CD4-positive, alpha-beta T cell (primary cell): ENCODE measurements around the gene KRTAP4-9. TPM values are rescaled to one million over a fixed set of nuclear protein-coding genes. Genes with fewer than 3 reads are reported as not detected.
"Not testable (repeated sequence)": the region's sequence is repeated elsewhere in the genome, so short reads cannot be mapped to it uniquely, and the experiment has no call there.

ENCODE experiments used
- ATAC-seq: fragments of 200-7000 bp; cut with Tn5 transposase; one replicate; pipeline ENCODE4 v1.10.0; 2022; ENCODE audit warnings: mild to moderate bottlenecking; ENCODE audit not compliant: poor library complexity
- CTCF ChIA-PET: fragments of 350-600 bp; sonication (Branson Sonifier 250); formaldehyde crosslinking; loops from one replicate; lab custom pipeline; 2021; ENCODE audit warnings: antibody characterized with exemption, inconsistent platforms; lab: Charles Lee
- POLR2A ChIA-PET: fragments of 350-600 bp; sonication (Branson Sonifier 250); formaldehyde crosslinking; loops from one replicate; lab custom pipeline; 2021; ENCODE audit warnings: antibody characterized with exemption, inconsistent platforms; lab: Charles Lee
- DNase-seq, 14 experiments: peaks; one replicate each; pipeline ENCODE4 v3.0.0-alpha.2; 2013 to 2020; ENCODE audit warnings: mixed read lengths in 2 of 14
- H3K27ac ChIP-seq, 2 donors: one replicate each; pipeline versions ENCODE4 v1.5.1 to v1.7.0; 2013; ENCODE audit warnings: low read length in 2 of 2, low read depth in 1 of 2, mild to moderate bottlenecking in 1 of 2
- H3K27me3 ChIP-seq, 2 experiments: 1 replicate in 1 of 2; 2 replicates in 1 of 2; pipeline versions ENCODE4 v1.6.1 to v1.7.0; 2013; ENCODE audit warnings: low read length in 2 of 2, control low read depth in 1 of 2, mild to moderate bottlenecking in 1 of 2, moderate library complexity in 1 of 2; ENCODE audit not compliant: insufficient read depth in 2 of 2, control insufficient read depth in 1 of 2
- H3K36me3 ChIP-seq: one replicate; pipeline ENCODE4 v1.6.1; 2013; ENCODE audit warnings: low read length, control low read depth; ENCODE audit not compliant: insufficient read depth
- H3K4me1 ChIP-seq: one replicate; pipeline ENCODE4 v1.6.1; 2013; ENCODE audit warnings: low read length, control low read depth; ENCODE audit not compliant: insufficient read depth
- H3K4me3 ChIP-seq: one replicate; pipeline ENCODE4 v1.5.1; 2013; ENCODE audit warnings: mild to moderate bottlenecking, low read length, moderate library complexity
- H3K9me3 ChIP-seq, 2 experiments: 1 replicate in 1 of 2; 2 replicates in 1 of 2; pipeline versions ENCODE4 v1.6.1 to v1.7.0; 2013; ENCODE audit warnings: low read length in 2 of 2, mild to moderate bottlenecking in 2 of 2, control low read depth in 1 of 2, moderate library complexity in 1 of 2; ENCODE audit not compliant: control insufficient read depth in 1 of 2, insufficient read depth in 1 of 2
- H3K27ac Mint-ChIP-seq: one replicate; pipeline ENCODE4 v1.8.0; 2020; ENCODE audit warnings: mixed read lengths
- H3K27me3 Mint-ChIP-seq: one replicate; pipeline ENCODE4 v1.8.0; 2021; ENCODE audit warnings: mixed read lengths
- H3K36me3 Mint-ChIP-seq: one replicate; pipeline ENCODE4 v1.8.0; 2021; ENCODE audit warnings: low read depth, mixed read lengths
- H3K4me1 Mint-ChIP-seq: one replicate; pipeline ENCODE4 v1.8.0; 2021; ENCODE audit warnings: low read depth, mixed read lengths
- H3K4me3 Mint-ChIP-seq: one replicate; pipeline ENCODE4 v1.8.0; 2020; ENCODE audit warnings: mild to moderate bottlenecking, mixed read lengths
- H3K9me3 Mint-ChIP-seq: one replicate; pipeline ENCODE4 v1.8.0; 2020; ENCODE audit warnings: mixed read lengths
- intact Hi-C, 2 experiments: fragments of 100-400 bp; cut with DNase I in 1 of 2; cut with micrococcal nuclease in 1 of 2; formaldehyde crosslinking; loops; one replicate each; pipeline versions ENCODE4 v1.15.1 to v1.9.0; 2023 to 2025; cut with DNase I, micrococcal nuclease
- total RNA-seq, 174 experiments: library from RNA in 2 of 174; stranded (reverse) in 2 of 174; gene quantifications; one replicate each; pipeline ENCODE4 v1.2.3 and lab custom pipeline; 2021 to 2026
- TF ChIP-seq, protein P1 (sequence below): fragments of 200-600 bp; IDR thresholded peaks from one replicate; pipeline ENCODE4 v1.8.0; 2022; ENCODE audit warnings: antibody characterized with exemption, mild to moderate bottlenecking

Gene KRTAP4-9
- total RNA-seq, 2 experiments from 2014 or later, result not detected

DNA sequence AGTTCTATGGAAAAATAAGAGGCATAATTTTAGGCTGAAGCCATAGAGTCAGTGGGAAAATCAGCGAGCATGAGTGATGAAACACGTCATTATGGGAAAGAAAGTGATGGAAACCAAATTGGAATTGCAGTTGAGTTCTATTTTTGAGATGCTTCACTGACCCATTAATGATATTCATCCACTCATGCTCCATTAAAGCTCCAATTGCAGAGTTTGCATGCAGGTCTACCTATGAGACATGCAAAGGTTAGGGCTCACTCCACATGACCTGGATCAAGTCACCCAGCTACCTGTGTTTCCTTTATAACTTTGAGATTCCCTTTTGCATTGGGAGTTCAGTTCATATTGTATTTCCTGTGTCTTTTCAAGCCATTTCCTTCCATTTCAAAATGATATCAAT, 31.5 kb upstream of the KRTAP4-9 start:
- CTCF ChIA-PET, result no interaction called here
- Mint-ChIP-seq H3K27ac (no peak overlapping the region), H3K36me3 (no peaks in the 10 kb centered on the region), H3K9me3 (no peaks in the 10 kb centered on the region), H3K4me3 (no peak overlapping the region), H3K27me3 (peaks cover 32% of the 10 kb centered on the region), H3K4me1 (no peaks in the 10 kb centered on the region)
- TF ChIP-seq, protein P1, sequence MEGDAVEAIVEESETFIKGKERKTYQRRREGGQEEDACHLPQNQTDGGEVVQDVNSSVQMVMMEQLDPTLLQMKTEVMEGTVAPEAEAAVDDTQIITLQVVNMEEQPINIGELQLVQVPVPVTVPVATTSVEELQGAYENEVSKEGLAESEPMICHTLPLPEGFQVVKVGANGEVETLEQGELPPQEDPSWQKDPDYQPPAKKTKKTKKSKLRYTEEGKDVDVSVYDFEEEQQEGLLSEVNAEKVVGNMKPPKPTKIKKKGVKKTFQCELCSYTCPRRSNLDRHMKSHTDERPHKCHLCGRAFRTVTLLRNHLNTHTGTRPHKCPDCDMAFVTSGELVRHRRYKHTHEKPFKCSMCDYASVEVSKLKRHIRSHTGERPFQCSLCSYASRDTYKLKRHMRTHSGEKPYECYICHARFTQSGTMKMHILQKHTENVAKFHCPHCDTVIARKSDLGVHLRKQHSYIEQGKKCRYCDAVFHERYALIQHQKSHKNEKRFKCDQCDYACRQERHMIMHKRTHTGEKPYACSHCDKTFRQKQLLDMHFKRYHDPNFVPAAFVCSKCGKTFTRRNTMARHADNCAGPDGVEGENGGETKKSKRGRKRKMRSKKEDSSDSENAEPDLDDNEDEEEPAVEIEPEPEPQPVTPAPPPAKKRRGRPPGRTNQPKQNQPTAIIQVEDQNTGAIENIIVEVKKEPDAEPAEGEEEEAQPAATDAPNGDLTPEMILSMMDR, result no peak
- no peak overlapping the region for H3K27ac ChIP-seq
- H3K36me3 ChIP-seq, result no peaks in the 10 kb centered on the region
- POLR2A ChIA-PET, result no interaction called here
- DNase-seq, result no peak
- H3K4me3 ChIP-seq, result no peak overlapping the region
- intact Hi-C loops, result no loop called here
- no peaks in the 10 kb centered on the region for H3K27me3 ChIP-seq
- no peaks in the 10 kb centered on the region for H3K9me3 ChIP-seq
- no peak for ATAC-seq
- H3K4me1 ChIP-seq, result no peaks in the 10 kb centered on the region

DNA sequence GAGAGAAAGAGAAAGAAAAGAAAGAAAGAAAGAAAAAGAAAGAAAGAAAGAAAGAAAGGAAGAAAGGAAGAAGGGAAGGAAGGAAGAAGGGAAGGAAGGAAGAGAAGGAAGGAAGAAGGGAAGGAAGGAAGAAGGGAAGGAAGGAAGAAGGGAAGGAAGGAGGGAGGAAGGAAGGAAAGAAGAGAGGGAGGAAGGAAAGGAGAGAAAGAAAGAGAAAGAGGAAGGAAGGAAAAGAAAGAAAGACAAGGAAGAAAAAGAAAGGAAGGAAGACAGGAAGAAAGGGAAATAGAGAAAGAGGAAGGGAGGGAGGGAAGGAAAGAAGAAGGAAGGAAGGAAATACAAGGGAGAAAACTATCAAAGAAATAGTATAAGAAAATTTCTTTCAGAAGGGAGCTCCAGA, 28.4 kb upstream of the KRTAP4-9 start:
- Mint-ChIP-seq H3K36me3 (no peaks in the 10 kb centered on the region), H3K27me3 (peaks cover 44% of the 10 kb centered on the region), H3K4me1 (no peaks in the 10 kb centered on the region), H3K9me3 (no peaks in the 10 kb centered on the region), H3K27ac (no peak overlapping the region), H3K4me3 (no peak overlapping the region)
- ATAC-seq, result no peak
- Histone ChIP-seq H3K27ac (no peak overlapping the region), H3K27me3 (no peaks in the 10 kb centered on the region), H3K4me1 (no peaks in the 10 kb centered on the region), H3K36me3 (no peaks in the 10 kb centered on the region), H3K4me3 (no peak overlapping the region), H3K9me3 (no peaks in the 10 kb centered on the region)
- intact Hi-C loops, result no loop called here
- CTCF ChIA-PET, result no interaction called here
- TF ChIP-seq, protein P1, result no peak
- no peak for DNase-seq
- POLR2A ChIA-PET, result no interaction called here

DNA sequence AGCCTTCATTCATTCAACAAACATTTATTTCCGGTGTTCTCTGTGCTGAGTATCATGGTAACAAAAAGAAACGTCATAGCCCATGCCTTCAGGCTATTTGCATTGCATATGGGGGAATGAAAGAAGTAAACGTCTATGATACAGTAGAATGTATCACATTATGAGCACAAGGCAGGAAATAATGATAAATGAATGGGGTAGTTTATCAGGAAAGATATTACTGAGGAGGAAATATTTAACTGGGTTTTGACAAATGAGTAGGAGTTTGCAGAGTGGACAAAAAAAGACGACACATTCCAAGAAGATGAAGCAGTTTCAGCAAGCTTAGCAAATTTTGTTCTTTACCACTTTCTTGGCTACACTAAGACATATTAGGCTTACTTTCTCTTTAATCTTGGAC, 22.6 kb upstream of the KRTAP4-9 start:
- DNase-seq (no peak), ATAC-seq (no peak)
- Histone ChIP-seq H3K27ac (no peak overlapping the region), H3K36me3 (no peaks in the 10 kb centered on the region), H3K4me3 (no peak overlapping the region), H3K9me3 (no peaks in the 10 kb centered on the region), H3K27me3 (no peaks in the 10 kb centered on the region), H3K4me1 (no peaks in the 10 kb centered on the region)
- Mint-ChIP-seq H3K27ac (no peak overlapping the region), H3K27me3 (peaks cover 23% of the 10 kb centered on the region), H3K36me3 (no peaks in the 10 kb centered on the region), H3K9me3 (no peaks in the 10 kb centered on the region), H3K4me3 (no peak overlapping the region), H3K4me1 (no peaks in the 10 kb centered on the region)
- POLR2A ChIA-PET, result no interaction called here
- intact Hi-C loops, result no loop called here
- TF ChIP-seq, protein P1, result no peak
- CTCF ChIA-PET, result no interaction called here

DNA sequence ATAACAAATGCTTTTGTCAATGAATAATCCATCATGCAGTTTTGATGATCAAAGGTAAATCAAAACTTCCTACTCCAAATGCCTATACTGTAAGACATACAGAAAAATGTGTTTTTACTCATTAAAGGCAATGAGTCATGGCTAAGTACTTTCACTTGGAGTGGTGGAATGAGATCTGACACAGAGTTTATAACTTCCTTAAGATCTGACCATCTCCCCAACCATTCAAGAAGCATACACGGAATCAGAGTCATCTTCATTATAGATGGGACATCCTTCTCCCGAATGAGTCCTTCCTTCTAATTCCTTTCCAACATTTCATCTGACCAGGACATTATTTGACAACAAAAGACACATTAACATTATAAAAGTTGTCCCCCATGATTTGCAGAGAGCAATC, 21.8 kb upstream of the KRTAP4-9 start:
- H3K36me3 Mint-ChIP-seq, POLR2A ChIA-PET, H3K4me3 Mint-ChIP-seq, H3K9me3 Mint-ChIP-seq, H3K36me3 ChIP-seq, DNase-seq, H3K9me3 ChIP-seq, CTCF ChIA-PET, H3K4me3 ChIP-seq, H3K27ac Mint-ChIP-seq, H3K4me1 ChIP-seq, intact Hi-C loops, H3K27me3 ChIP-seq, H3K27ac ChIP-seq, ATAC-seq, H3K4me1 Mint-ChIP-seq: not testable (repeated sequence)
- H3K27me3 Mint-ChIP-seq, result peaks cover 19% of the 10 kb centered on the region

DNA sequence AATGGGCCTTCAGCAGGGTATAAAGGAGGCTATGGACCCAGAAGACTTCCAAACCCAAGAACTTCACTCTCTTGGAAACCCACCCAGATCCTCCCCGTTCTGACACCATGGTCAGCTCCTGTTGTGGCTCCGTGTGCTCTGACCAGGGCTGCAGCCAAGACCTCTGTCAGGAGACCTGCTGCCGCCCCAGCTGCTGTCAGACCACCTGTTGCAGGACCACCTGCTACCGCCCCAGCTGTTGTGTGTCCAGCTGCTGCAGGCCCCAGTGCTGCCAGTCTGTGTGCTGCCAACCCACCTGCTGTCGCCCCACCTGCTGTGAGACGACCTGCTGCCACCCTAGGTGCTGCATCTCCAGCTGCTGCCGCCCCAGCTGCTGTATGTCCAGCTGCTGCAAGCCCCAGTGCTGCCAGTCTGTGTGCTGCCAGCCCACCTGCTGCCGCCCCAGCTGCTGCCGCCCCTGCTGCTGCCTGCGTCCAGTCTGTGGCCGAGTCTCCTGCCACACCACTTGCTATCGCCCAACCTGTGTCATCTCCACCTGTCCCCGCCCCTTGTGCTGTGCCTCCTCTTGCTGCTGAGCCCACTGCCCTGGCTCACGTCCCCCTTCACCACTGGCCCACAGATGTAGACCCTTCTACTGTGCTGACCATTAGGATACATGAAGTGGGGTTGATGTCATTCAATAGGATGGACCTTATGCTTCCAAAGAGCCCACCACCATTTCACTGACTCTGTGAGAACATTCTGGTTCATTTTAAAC, 20.9 kb upstream of the KRTAP4-9 start, which contains the start of gene KRTAP4-7:
Gene KRTAP4-7 (plus strand): TSS at position 51 of the 757 bp plus-strand sequence. CDS start 57 bp downstream, at position 108.
- H3K4me3 ChIP-seq, H3K4me1 Mint-ChIP-seq, H3K36me3 Mint-ChIP-seq, H3K27ac Mint-ChIP-seq, H3K27me3 ChIP-seq, intact Hi-C loops, H3K9me3 ChIP-seq, H3K9me3 Mint-ChIP-seq, H3K4me3 Mint-ChIP-seq, H3K27ac ChIP-seq, H3K36me3 ChIP-seq, DNase-seq, ATAC-seq, POLR2A ChIA-PET, H3K4me1 ChIP-seq: not testable (repeated sequence)
- CTCF ChIA-PET, result interaction anchor here (0.6 kb wide), 1 partner anchor 564 kb away, joined by 4 read pairs; no protein-coding TSS in a partner anchor
- H3K27me3 Mint-ChIP-seq, result peaks cover 13% of the 10 kb centered on the region
